GM15510 (cell line): Measurements from ENCODE around the gene MACROH2A2.

Experiments used
- POLR2A ChIP-seq: IDR thresholded peaks from 3 replicates; pipeline ENCODE4 v1.6.1; 2011; ENCODE audit warnings: borderline replicate concordance; ENCODE audit not compliant: insufficient read length; ENCODE audit errors: extremely low read depth

MACROH2A2 gene

GRCh38 chr10:70063418-70064098 lies 10.9 kb downstream of the MACROH2A2 start:
- no peak for TF ChIP-seq POLR2A

DNA sequence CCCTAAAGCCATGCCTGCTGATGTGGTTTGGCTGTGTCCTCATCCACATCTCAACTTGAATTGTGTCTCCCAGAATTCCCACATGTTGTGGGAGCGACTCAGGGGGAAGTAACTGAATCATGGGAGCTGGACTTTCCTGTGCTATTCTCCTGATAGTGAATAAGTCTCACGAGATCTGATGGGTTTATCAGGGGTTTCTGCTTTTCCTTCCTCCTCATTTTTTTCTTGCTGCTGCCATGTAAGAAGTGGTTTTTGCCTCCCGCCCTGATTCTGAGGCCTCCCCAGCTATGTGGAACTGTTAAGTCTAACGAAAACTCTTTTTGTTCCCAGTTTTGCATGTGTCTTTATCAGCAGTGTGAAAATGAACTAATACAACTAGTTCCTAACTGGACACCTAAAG lies 11.8 kb downstream of the MACROH2A2 start:
- TF ChIP-seq POLR2A = no peak

- TF ChIP-seq POLR2A = no peak
Measured at GRCh38 chr10:70066190-70066589, 13.5 kb downstream of the MACROH2A2 start.

- TF ChIP-seq POLR2A = no peak
Measured at GRCh38 chr10:70067586-70067985, 14.9 kb downstream of the MACROH2A2 start.

DNA sequence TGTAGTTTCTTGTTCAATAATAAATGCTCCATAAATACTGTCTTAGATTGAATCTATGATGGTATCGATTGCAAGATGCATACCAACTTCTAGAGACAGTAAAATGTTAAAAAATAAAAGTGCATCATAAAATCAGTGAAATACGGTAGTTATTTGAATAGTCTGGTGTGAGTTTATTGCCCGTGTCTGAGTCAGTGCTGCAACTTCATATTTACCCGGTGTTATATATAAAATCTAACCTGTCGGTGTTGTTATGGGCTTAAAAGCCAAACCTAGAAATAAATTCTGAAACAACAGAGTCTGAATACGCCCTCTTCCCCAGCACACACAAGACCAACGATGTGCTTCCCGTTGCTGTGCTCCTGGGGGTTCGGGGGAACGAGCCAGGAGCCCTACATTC lies 16.3 kb downstream of the MACROH2A2 start:
- no peak for TF ChIP-seq POLR2A

GRCh38 chr10:70069346-70069745 lies 16.7 kb downstream of the MACROH2A2 start:
- TF ChIP-seq POLR2A = no peak

GRCh38 chr10:70070834-70071233 lies 18.2 kb downstream of the MACROH2A2 start:
- TF ChIP-seq POLR2A = no peak

DNA sequence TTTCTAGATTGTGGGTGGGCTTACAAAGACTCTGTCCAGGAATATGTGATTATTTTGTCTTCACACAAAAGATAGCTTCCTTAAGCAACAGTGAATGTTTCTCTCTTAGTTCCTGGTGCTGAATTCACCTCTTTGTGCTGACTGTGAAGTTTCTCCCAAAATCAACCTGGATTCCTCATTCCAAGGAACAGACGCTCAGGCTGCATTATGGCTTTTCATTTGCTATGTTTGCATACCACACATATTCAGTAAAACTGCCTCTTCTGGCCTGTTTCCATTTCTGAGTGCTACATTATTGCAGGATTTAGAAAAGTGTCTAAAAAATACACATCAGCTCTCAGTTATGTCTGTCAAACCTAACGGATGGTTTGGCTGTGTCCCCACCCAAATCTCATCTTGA lies 21.5 kb downstream of the MACROH2A2 start:
- TF ChIP-seq POLR2A = no peak

- TF ChIP-seq POLR2A = no peak
Measured at GRCh38 chr10:70074971-70075370, 22.3 kb downstream of the MACROH2A2 start.

GRCh38 chr10:70078329-70078728 lies 25.7 kb downstream of the MACROH2A2 start:
- TF ChIP-seq POLR2A = no peak

DNA sequence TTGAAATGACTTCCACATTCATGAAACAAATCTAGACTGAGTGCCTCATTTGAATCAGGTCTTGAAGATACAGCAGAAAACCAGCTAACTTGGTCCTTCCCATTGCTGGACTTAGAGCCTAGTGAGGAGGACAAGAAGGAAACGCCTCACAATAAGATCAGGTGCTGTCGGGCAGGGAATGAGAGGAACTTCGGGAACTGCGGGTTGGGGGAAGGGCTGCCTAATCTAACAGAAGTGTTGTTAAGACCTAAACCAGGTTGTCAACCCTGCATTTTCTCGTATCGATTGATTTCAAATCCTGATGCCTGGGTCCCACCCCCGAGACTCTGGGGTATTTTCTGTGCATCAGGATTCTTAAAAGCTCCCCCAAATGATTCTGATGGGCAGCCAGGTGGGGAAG lies 26.3 kb downstream of the MACROH2A2 start:
- no peak for TF ChIP-seq POLR2A

DNA sequence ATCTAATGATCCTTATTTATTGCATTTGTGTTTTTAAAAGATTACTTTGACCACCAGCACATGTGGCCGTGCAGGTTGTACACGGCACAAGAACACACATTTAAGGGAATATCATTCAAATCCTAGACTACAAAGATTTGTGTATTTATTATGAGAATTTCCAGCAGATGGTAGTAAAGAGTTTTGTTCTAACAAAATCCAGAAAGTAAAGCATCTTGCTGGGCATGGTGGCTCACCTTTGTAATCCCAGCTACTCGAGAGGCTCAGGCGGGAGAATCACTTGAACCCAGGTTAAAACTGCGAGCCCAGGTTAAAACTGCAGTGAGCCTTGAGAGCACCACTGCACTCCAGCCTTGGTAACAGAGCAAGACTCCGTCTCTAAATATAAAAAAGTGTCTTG lies 31.5 kb downstream of the MACROH2A2 start:
- no peak for TF ChIP-seq POLR2A

DNA sequence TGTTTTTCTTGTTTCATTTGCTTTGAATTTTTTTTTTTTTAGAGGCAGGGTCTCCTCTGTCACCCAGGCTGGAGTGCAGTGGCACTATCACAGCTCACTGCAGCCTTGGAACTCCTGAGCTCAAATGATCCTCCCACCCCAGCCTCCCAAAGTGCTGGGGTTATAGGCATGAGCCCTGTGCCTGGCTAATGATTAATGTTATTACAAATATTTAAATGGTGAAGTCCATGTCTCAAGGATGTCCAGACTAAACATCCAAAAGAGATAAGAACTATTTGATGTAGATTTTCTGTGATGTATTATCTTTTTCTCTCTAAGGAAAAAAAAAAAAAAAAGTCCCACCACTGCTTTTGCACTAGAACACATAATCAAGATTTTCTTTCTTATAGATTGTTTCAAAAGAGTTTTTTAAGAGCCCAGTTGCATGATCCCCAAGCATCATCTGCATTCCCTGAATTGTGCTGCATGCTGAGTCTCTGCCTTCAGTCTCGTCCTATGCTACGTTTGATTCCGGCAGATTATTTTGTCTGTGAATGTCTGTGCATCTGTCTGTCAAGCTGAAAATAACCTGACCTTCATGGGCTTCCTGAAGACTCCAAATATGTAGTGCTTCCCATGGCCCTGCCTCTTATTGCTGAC lies 33.4 kb downstream of the MACROH2A2 start:
- TF ChIP-seq POLR2A = no peak

DNA sequence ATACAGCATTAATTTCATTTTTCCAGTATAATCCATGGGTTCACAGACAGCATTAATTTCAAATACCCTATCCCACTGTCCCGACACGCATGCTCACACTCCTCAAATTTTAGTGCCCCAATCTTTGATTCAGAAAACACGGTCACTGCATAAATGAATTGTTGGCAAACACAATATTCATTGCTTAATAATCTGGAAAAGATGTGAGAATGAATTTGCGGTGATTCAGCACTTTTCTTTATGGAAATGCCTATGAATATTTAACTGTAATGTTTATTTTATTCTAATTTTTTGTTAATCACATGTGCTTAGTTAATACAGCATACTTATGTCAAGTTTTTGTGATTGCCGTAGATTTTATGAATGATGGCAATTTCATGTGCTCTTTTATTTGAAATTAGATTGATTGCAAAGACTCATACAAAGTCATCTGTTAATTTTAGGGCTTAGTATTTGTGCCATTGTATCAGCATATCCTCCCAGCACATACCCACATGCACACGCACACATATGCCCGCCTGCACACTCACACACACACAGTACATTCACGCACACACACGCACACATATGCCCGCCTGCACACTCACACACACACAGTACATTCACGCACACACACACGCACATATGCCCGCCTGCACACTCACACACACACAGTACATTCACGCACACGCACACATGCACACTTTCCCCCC lies 35.1 kb downstream of the MACROH2A2 start:
- no peak for TF ChIP-seq POLR2A

GRCh38 chr10:70088308-70088698 lies 35.7 kb downstream of the MACROH2A2 start:
- TF ChIP-seq POLR2A = no peak

DNA sequence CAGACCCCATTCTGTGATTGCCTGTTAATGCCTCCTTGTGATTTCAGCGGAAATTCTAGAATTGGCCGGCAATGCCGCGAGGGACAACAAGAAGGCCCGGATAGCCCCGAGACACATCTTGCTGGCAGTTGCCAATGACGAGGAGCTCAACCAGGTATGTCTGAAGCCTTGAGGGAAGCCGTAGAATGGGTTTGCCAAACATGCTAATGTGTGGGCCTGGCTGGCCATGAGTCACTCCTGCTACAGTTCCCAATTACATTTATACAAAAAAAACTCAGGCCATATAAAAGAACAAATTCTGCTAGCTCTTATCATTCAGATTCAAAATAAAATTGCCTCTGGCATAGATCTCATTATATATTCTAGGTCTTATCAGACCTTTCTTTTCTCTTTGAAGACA lies 37.4 kb downstream of the MACROH2A2 start:
- TF ChIP-seq POLR2A = no peak
